Measurements from ENCODE around the gene EEF1AKMT1. TPM values are rescaled to one million over a fixed set of nuclear protein-coding genes. Genes with fewer than 3 reads are reported as not detected.
A peak's percentile ranks its signal among the peaks of the same experiment; 100 is the strongest.

EEF1AKMT1 gene
- total RNA-seq, 1 donor from 2014 or later = 11.9 TPM

- no peak overlapping the region for H3K4me3 ChIP-seq (ENCODE audit: low read depth, low read length)
- H3K36me3 ChIP-seq (ENCODE audit: control insufficient read depth, insufficient read depth, low read length) = no peaks in the 10 kb centered on the region
- H3K27me3 ChIP-seq (ENCODE audit: control insufficient read depth, insufficient read depth, low read length) = no peaks in the 10 kb centered on the region
- DNase-seq (ENCODE audit: low read depth) = peak; percentile 35
- no peak for TF ChIP-seq CTCF (IDR thresholded peaks at IDR 0.05; ENCODE audit: insufficient read depth, low read length, poor library complexity, severe bottlenecking)
Observed at GRCh38 chr13:20814224-20814910, 40.6 kb upstream of the EEF1AKMT1 start.

GRCh38 chr13:20812890-20813289, 39.1 kb upstream of the EEF1AKMT1 start:
- no peak overlapping the region for H3K4me3 ChIP-seq (ENCODE audit: low read depth, low read length)
- TF ChIP-seq CTCF (IDR thresholded peaks at IDR 0.05; ENCODE audit: insufficient read depth, low read length, poor library complexity, severe bottlenecking) = no peak

GRCh38 chr13:20810808-20811207, 37.0 kb upstream of the EEF1AKMT1 start:
- no peak for TF ChIP-seq CTCF (IDR thresholded peaks at IDR 0.05; ENCODE audit: insufficient read depth, low read length, poor library complexity, severe bottlenecking)
- H3K4me3 ChIP-seq (ENCODE audit: low read depth, low read length) = no peak overlapping the region
- H3K36me3 ChIP-seq (ENCODE audit: control insufficient read depth, insufficient read depth, low read length) = no peaks in the 10 kb centered on the region
- no peak for DNase-seq (ENCODE audit: low read depth)
- H3K27me3 ChIP-seq (ENCODE audit: control insufficient read depth, insufficient read depth, low read length) = no peaks in the 10 kb centered on the region

More at GRCh38 chr13:20812890-20813289, 39.1 kb upstream of the EEF1AKMT1 start:
- no peaks in the 10 kb centered on the region for H3K27me3 ChIP-seq (ENCODE audit: control insufficient read depth, insufficient read depth, low read length)
- DNase-seq (ENCODE audit: low read depth) = no peak
- no peaks in the 10 kb centered on the region for H3K36me3 ChIP-seq (ENCODE audit: control insufficient read depth, insufficient read depth, low read length)

- DNase-seq (ENCODE audit: low read depth) = no peak
- no peak for TF ChIP-seq CTCF (IDR thresholded peaks at IDR 0.05; ENCODE audit: insufficient read depth, low read length, poor library complexity, severe bottlenecking)
- Histone ChIP-seq H3K4me3 (ENCODE audit: low read depth, low read length) (no peak overlapping the region), H3K36me3 (ENCODE audit: control insufficient read depth, insufficient read depth, low read length) (no peaks in the 10 kb centered on the region), H3K27me3 (ENCODE audit: control insufficient read depth, insufficient read depth, low read length) (no peaks in the 10 kb centered on the region)
Observed at GRCh38 chr13:20808874-20809273, 35.1 kb upstream of the EEF1AKMT1 start.

DNA sequence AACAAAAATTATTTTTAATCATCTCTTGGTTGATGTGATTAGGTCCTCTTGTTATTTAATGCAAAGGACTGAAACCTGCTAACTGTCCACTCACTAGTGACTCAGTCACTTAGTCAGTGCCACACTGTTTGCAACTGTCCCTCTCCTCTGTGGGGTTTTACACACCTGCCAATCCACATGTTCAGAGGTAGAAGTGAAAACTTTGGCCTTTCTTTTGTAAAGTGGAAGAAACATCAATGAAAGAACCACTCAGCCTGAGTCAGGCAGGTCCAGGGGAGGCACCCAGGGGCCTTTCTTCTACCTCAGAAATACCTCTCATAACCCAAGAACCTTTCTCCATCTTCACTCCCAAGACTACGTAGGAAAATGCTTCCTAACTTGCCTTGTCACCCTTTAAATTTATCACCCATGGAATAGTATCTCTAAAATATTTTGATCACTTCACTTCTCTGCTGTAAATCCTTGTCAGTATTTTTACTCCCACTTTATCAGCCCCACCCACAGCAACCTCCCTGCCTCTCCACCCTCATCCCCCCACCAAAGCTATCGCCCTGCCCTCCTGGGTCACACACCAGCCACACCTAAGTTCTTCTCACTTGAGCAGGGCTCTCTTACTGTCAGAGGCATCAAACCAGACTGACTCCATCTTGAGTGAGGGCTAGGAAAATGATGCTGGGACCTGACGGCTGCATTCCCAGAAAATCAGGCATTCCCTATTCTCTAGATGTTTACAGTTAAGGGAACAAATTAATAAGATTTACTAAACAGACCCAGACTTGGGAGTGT, 29.6 kb upstream of the EEF1AKMT1 start:
- Histone ChIP-seq H3K36me3 (ENCODE audit: control insufficient read depth, insufficient read depth, low read length) (no peaks in the 10 kb centered on the region), H3K27me3 (ENCODE audit: control insufficient read depth, insufficient read depth, low read length) (no peaks in the 10 kb centered on the region), H3K4me3 (ENCODE audit: low read depth, low read length) (no peak overlapping the region)
- no peak for DNase-seq (ENCODE audit: low read depth)
- no peak for TF ChIP-seq CTCF (IDR thresholded peaks at IDR 0.05; ENCODE audit: insufficient read depth, low read length, poor library complexity, severe bottlenecking)

All from kidney epithelial cell (primary cell).